Activated CD4-positive, alpha-beta memory T cell treated with anti-CD3 and anti-CD28 coated beads for 36 hours (primary cell): ENCODE data around the gene FCMR. TPM values are rescaled to one million over a fixed set of nuclear protein-coding genes. Genes with fewer than 3 reads are reported as not detected.

Experiments used
- CTCF ChIA-PET: fragments of 350-600 bp; sonication (Branson Sonifier 250); formaldehyde crosslinking; loops from one replicate; lab custom pipeline; 2021; ENCODE audit warnings: antibody characterized with exemption, inconsistent platforms; lab: Charles Lee
- POLR2A ChIA-PET: fragments of 350-600 bp; sonication (Branson Sonifier 250); formaldehyde crosslinking; loops from one replicate; lab custom pipeline; 2021; ENCODE audit warnings: antibody characterized with exemption; lab: Charles Lee
- DNase-seq: peaks from one replicate; pipeline ENCODE4 v3.0.0-alpha.2; 2020
- H3K27ac Mint-ChIP-seq: one replicate; pipeline ENCODE4 v1.8.0; 2021; ENCODE audit warnings: mixed read lengths
- H3K27me3 Mint-ChIP-seq: one replicate; pipeline ENCODE4 v1.8.0; 2021; ENCODE audit warnings: mixed read lengths
- H3K36me3 Mint-ChIP-seq: one replicate; pipeline ENCODE4 v1.8.0; 2021; ENCODE audit warnings: mixed read lengths
- H3K4me1 Mint-ChIP-seq: one replicate; pipeline ENCODE4 v1.8.0; 2021; ENCODE audit warnings: low read depth, mixed read lengths
- H3K4me3 Mint-ChIP-seq: one replicate; pipeline ENCODE4 v1.8.0; 2021; ENCODE audit warnings: mild to moderate bottlenecking, mixed read lengths
- H3K9me3 Mint-ChIP-seq: one replicate; pipeline ENCODE4 v1.8.0; 2021; ENCODE audit warnings: mixed read lengths
- intact Hi-C: fragments of 100-400 bp; cut with micrococcal nuclease; formaldehyde crosslinking; loops from one replicate; pipeline ENCODE4 v1.15.1; 2023
- total RNA-seq, 2 experiments: library from RNA; stranded (reverse); gene quantifications; one replicate each; pipeline ENCODE4 v1.2.3, GENCODE V29; 2021

Gene FCMR
- 10 to 100 TPM; 65.7 to 73.0 TPM for total RNA-seq

- H3K4me1 Mint-ChIP-seq: peaks cover 35% of the 10 kb centered on the region
These were observed at the start of gene FCMR for GRCh38 chr1:206921772-206922265. FCMR (minus strand) TSS chr1:206921941; CDS start chr1:206921854, 87 bp downstream.

DNA sequence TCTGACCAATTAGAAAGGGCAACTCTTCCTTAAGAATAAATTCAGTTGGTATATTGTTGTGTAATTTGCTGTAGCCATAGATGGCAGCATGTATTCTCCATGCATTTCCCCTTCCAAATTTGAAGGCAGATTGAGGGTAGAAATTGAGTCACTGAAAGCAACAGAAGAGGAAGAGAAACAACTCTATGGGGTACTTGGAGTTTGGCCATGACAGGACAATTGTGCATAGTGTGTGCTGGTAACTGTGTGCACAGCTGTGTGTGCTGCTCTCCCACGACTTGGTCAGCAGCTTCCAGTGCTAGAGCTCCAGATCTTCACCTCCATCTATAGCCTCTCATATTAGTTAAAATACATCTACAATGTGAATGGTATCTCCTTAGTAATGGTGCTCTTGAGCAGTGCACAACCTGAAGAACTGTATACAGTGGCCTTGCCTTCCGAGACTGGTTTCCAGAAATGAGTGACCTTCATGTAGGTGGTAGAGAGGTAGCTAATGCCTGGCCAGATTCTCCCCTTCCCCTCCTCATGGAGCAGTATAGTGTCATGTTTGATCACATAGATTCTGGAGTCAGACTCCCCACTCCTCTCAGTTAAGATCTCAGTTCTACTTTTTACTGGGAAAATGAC is 49.4 kb upstream of the FCMR start:
- Mint-ChIP-seq H3K4me1 (peaks cover 19% of the 10 kb centered on the region), H3K4me3 (no peak overlapping the region), H3K27ac (no peak overlapping the region), H3K9me3 (no peaks in the 10 kb centered on the region), H3K36me3 (no peaks in the 10 kb centered on the region), H3K27me3 (peaks cover 9% of the 10 kb centered on the region)
- no peak for DNase-seq
- ChIA-PET POLR2A (no interaction called here), CTCF (interaction anchor here (0.8 to 3.1 kb wide), 4 partner anchors 11 to 245 kb away, joined by 3 to 25 read pairs (median 6); no protein-coding TSS in a partner anchor)
- intact Hi-C loops: no loop called here

More at GRCh38 chr1:206921772-206922265, at the start of gene FCMR:
- no peaks in the 10 kb centered on the region for H3K27me3 Mint-ChIP-seq
- intact Hi-C loops: loop anchor here (1.0 to 10.0 kb wide), 5 partner anchors 17 to 903 kb away; partner anchors contain the start of genes IKBKE, PFKFB2 and YOD1
- ChIA-PET CTCF (interaction anchor here (0.6 to 12.9 kb wide), 16 partner anchors 9 to 578 kb away, joined by 3 to 201 read pairs (median 10); partner anchors contain the start of gene IL20), POLR2A (interaction anchor here (1.0 to 2.3 kb wide), 5 partner anchors 9 to 441 kb away, joined by 3 to 8 read pairs (median 5); partner anchors contain the start of gene DYRK3)
- H3K9me3 Mint-ChIP-seq: no peaks in the 10 kb centered on the region
- DNase-seq: peak; percentile 63
- H3K4me3 Mint-ChIP-seq: no peak within 1 kb of the TSS
- H3K27ac Mint-ChIP-seq: no peak within 1 kb of the TSS
- H3K36me3 Mint-ChIP-seq: peaks cover 17% of the 10 kb centered on the region

- CTCF ChIA-PET: interaction anchor here (1.2 to 2.0 kb wide), 3 partner anchors 12 to 34 kb away, joined by 4 to 7 read pairs (median 5); no protein-coding TSS in a partner anchor
- no peak within 1 kb of the TSS for H3K4me3 Mint-ChIP-seq
- intact Hi-C loops: no loop called here
- H3K27me3 Mint-ChIP-seq: peaks cover 9% of the 10 kb centered on the region
- H3K36me3 Mint-ChIP-seq: no peaks in the 10 kb centered on the region
- DNase-seq: no peak
- no peaks in the 10 kb centered on the region for H3K9me3 Mint-ChIP-seq
- no peak within 1 kb of the TSS for H3K27ac Mint-ChIP-seq
- POLR2A ChIA-PET: no interaction called here
- peaks cover 19% of the 10 kb centered on the region for H3K4me1 Mint-ChIP-seq
These were observed 48.7 kb upstream of the FCMR start, which contains the start of gene FCAMR for GRCh38 chr1:206970446-206970845. FCAMR (minus strand) TSS chr1:206970460; CDS start chr1:206970125, 335 bp downstream.

DNA sequence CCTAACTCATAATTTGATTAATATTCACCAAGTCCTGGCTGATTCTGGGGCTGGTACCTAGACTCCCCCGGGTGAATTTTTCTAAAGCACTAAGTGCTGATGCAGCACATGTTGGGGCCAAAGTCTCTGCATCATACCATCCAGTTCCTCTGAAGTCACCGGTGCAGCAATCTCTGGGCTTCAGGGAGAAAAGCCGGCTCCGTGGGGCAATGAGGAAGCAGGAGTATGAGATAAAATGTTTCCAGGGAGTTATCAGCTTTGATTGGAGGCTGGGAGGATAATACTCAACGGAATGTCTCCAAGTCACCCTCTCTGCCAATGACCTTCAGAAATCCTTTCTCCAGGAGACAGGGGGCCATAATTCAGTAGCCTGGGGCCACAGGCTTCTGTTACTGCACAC is 47.3 kb upstream of the FCMR start:
- no peak overlapping the region for H3K4me3 Mint-ChIP-seq
- H3K9me3 Mint-ChIP-seq: no peaks in the 10 kb centered on the region
- H3K27me3 Mint-ChIP-seq: peaks cover 9% of the 10 kb centered on the region
- DNase-seq: no peak
- intact Hi-C loops: no loop called here
- ChIA-PET POLR2A (no interaction called here), CTCF (interaction anchor here (1.0 to 2.0 kb wide), 3 partner anchors 13 to 34 kb away, joined by 3 to 7 read pairs (median 5); no protein-coding TSS in a partner anchor)
- H3K36me3 Mint-ChIP-seq: no peaks in the 10 kb centered on the region
- H3K4me1 Mint-ChIP-seq: peaks cover 19% of the 10 kb centered on the region
- no peak overlapping the region for H3K27ac Mint-ChIP-seq

DNA sequence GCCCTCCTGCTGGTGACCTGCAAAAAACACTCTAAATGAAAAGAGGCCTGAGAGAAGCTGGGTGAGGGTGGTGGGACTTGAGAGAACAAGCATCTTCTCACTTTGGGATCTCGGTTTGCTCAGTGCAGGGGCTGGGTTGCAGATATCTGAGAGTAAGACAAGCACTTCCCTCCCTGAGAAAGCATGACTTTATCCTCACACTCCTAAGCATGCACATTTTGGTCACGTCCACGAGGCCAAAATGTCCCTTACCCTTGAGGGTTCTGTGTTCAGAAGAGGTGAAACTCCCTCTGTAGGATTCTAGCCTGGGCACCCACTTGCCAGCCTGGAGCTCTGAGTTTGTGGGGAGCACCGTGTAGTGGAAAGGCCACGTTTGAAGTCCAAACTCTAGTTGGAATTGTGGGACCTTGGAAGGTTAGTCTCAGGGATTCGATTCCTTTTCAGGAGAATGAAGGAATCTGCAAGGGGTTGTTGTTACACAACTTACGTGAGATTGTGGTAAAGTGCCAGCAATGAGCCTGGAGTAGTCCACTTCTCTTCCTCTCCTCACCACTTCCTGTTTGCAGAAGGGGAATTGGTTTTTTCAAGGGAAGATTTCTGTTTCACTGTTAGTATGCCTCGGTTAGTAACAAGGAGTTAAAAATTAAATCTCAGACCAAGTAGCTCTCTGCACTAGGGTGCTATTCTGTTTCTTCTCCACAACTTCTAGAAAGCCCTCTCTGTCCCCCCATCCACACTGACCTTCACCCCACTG is 45.5 kb upstream of the FCMR start:
- POLR2A ChIA-PET: interaction anchor here (0.6 kb wide), 1 partner anchor 164 kb away, joined by 3 read pairs; no protein-coding TSS in a partner anchor
- Mint-ChIP-seq H3K27me3 (peaks cover 7% of the 10 kb centered on the region), H3K9me3 (no peaks in the 10 kb centered on the region), H3K36me3 (no peaks in the 10 kb centered on the region), H3K27ac (no peak overlapping the region), H3K4me1 (peaks cover 27% of the 10 kb centered on the region), H3K4me3 (no peak overlapping the region)
- intact Hi-C loops: no loop called here
- DNase-seq: no peak
- CTCF ChIA-PET: interaction anchor here (1.0 to 1.3 kb wide), 3 partner anchors 13 to 100 kb away, joined by 3 to 4 read pairs (median 3); no protein-coding TSS in a partner anchor

- POLR2A ChIA-PET: no interaction called here
- H3K27me3 Mint-ChIP-seq: peaks cover 6% of the 10 kb centered on the region
These were observed 44.0 kb upstream of the FCMR start for GRCh38 chr1:206965781-206966180.

GRCh38 chr1:206963740-206964139 is 42.0 kb upstream of the FCMR start:
- CTCF ChIA-PET: interaction anchor here (1.7 kb wide), 1 partner anchor 18 kb away, joined by 3 read pairs; no protein-coding TSS in a partner anchor
- no peak for DNase-seq

More at GRCh38 chr1:206965781-206966180, 44.0 kb upstream of the FCMR start:
- Mint-ChIP-seq H3K36me3 (no peaks in the 10 kb centered on the region), H3K4me3 (no peak overlapping the region), H3K9me3 (no peaks in the 10 kb centered on the region), H3K4me1 (peaks cover 31% of the 10 kb centered on the region), H3K27ac (no peak overlapping the region)
- DNase-seq: no peak
- CTCF ChIA-PET: interaction anchor here (0.9 kb wide), 1 partner anchor 231 kb away, joined by 3 read pairs; no protein-coding TSS in a partner anchor
- intact Hi-C loops: no loop called here

DNA sequence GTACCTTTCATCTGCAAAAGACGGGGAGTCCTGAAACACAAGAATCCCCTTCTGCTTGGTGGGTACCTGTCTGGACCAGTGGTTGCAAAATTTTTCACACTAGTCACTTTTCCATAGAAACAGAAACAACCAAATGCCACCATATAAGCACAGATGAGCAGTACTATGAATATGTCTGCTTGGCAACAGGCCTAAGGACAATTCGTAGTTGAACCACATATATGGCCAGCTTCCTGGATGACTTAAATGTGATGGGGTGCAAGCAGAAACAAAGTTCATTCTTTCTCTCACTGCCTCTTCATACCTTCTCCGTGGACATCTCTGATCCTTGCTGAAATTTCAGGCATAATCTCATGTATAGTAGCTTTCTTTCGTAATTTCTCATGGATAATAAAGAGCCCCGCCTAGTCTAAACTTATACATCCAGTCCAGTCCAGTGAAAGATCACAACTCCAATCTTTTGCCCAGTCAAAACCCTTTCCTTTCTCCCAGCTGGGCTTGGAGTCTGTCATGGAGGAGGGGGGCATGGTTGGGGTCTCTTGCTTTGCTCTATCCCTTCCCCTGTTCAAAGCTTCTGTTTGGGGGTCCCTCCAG is 41.5 kb upstream of the FCMR start:
- intact Hi-C loops: no loop called here
- Mint-ChIP-seq H3K4me1 (peaks cover 28% of the 10 kb centered on the region), H3K36me3 (no peaks in the 10 kb centered on the region), H3K4me3 (no peak overlapping the region), H3K27ac (no peak overlapping the region), H3K9me3 (no peaks in the 10 kb centered on the region), H3K27me3 (no peaks in the 10 kb centered on the region)
- ChIA-PET POLR2A (no interaction called here), CTCF (interaction anchor here (1.7 kb wide), 1 partner anchor 18 kb away, joined by 3 read pairs; no protein-coding TSS in a partner anchor)
- DNase-seq: no peak

More at GRCh38 chr1:206963740-206964139, 42.0 kb upstream of the FCMR start:
- POLR2A ChIA-PET: no interaction called here
- Mint-ChIP-seq H3K9me3 (no peaks in the 10 kb centered on the region), H3K4me1 (peaks cover 31% of the 10 kb centered on the region), H3K4me3 (no peak overlapping the region), H3K27me3 (no peaks in the 10 kb centered on the region), H3K36me3 (no peaks in the 10 kb centered on the region), H3K27ac (no peak overlapping the region)
- intact Hi-C loops: no loop called here

- no peaks in the 10 kb centered on the region for H3K9me3 Mint-ChIP-seq
- intact Hi-C loops: no loop called here
- peaks cover 19% of the 10 kb centered on the region for H3K4me1 Mint-ChIP-seq
- H3K36me3 Mint-ChIP-seq: no peaks in the 10 kb centered on the region
- no peak overlapping the region for H3K4me3 Mint-ChIP-seq
- no peak overlapping the region for H3K27ac Mint-ChIP-seq
- H3K27me3 Mint-ChIP-seq: peaks cover under 1% of the 10 kb centered on the region
- no peak for DNase-seq
- ChIA-PET POLR2A (no interaction called here), CTCF (interaction anchor here (1.5 to 1.7 kb wide), 2 partner anchors 19 to 22 kb away, joined by 3 to 4 read pairs; no protein-coding TSS in a partner anchor)
These were observed 40.5 kb upstream of the FCMR start for GRCh38 chr1:206962272-206962671.

DNA sequence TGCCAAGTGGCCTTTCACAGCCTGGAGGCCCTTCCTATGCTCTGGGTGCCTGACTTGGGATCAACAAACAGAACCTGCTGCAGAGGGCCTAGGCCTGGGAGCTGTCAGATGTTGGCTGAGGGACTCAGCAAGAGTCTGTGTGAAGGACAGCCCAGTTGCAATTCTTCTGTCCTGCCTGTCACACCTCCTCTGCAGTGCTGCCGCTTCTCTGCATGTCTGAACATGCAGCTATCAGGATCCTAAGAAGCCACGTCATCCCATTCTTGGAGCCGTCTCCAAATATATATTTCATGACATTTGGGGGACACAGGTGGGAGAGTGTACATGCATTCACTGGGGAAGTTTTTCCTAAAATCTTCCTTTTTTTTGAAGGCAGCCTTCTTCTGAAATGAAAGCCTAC is 39.9 kb upstream of the FCMR start:
- H3K36me3 Mint-ChIP-seq: no peaks in the 10 kb centered on the region
- POLR2A ChIA-PET: no interaction called here
- no peak overlapping the region for H3K27ac Mint-ChIP-seq
- no peak overlapping the region for H3K4me3 Mint-ChIP-seq
- peaks cover 4% of the 10 kb centered on the region for H3K27me3 Mint-ChIP-seq
- no peaks in the 10 kb centered on the region for H3K9me3 Mint-ChIP-seq
- CTCF ChIA-PET: interaction anchor here (1.2 to 1.5 kb wide), 2 partner anchors 21 to 22 kb away, joined by 3 to 4 read pairs; no protein-coding TSS in a partner anchor
- intact Hi-C loops: no loop called here
- H3K4me1 Mint-ChIP-seq: peaks cover 13% of the 10 kb centered on the region
- DNase-seq: no peak

- Mint-ChIP-seq H3K4me3 (no peak overlapping the region), H3K9me3 (no peaks in the 10 kb centered on the region), H3K27ac (no peak overlapping the region), H3K4me1 (peaks cover 12% of the 10 kb centered on the region), H3K36me3 (no peaks in the 10 kb centered on the region), H3K27me3 (peaks cover 4% of the 10 kb centered on the region)
- intact Hi-C loops: no loop called here
- ChIA-PET POLR2A (no interaction called here), CTCF (interaction anchor here (1.2 to 1.5 kb wide), 2 partner anchors 22 to 23 kb away, joined by 3 to 4 read pairs; no protein-coding TSS in a partner anchor)
- DNase-seq: no peak
These were observed 39.1 kb upstream of the FCMR start for GRCh38 chr1:206960676-206961386.
